Measurements from ENCODE around the gene MAN2A1. TPM values are rescaled to one million over a fixed set of nuclear protein-coding genes. Genes with fewer than 3 reads are reported as not detected.

The MAN2A1 gene
- total RNA-seq, 1 donor from 2014 or later, result 7.7 TPM

- no peak for ATAC-seq (ENCODE audit: poor library complexity)
- intact Hi-C loops (cut with DNase I), result no loop called here
- DNase-seq, result no peak
These were observed 11.5 kb downstream of the MAN2A1 start for GRCh38 chr5:109701252-109701651.

DNA sequence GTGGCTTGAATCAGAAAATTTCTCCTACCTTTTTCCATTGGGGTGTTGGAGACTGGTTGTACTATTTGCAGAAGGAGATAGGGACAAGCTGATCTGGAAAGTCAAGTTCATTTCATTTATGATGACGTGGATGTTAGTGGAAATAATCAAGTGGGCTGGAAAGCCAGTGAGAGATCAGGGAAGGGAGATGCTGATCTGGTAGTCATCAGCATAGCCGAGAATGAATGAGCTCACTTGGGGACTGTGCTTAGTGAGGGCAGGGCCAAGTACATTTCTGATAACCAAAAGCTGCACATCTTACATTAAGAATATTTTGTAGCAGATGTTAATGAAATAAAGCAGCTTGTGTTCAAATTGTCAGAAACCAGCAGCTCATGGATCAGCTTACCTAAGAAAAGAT is 12.1 kb downstream of the MAN2A1 start:
- DNase-seq (no peak), ATAC-seq (ENCODE audit: poor library complexity) (no peak)
- intact Hi-C loops (cut with DNase I), result no loop called here

- intact Hi-C loops (cut with DNase I), result no loop called here
- ATAC-seq (ENCODE audit: poor library complexity), result no peak
- DNase-seq, result no peak
These were observed 13.4 kb downstream of the MAN2A1 start for GRCh38 chr5:109703166-109703565.

DNA sequence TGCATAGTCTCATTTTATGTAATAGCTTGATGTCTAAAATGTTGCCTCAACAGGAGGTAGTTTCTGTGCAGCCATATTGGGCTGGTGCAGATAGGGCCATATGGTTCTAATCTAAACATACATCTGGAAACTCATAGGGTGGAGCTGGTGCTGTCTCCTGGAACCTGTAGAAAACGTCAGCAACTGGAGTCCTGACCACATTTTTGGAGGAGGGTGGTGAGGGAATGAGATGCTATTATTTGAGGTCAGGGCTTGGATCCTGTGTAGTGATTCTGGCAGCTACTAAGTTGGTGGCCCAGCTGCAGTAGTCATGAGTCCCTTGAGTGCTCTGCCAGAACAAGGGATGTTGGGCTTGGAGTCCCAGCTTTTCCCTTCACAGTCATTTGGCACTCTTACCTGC is 14.1 kb downstream of the MAN2A1 start:
- intact Hi-C loops (cut with DNase I), result no loop called here
- ATAC-seq (ENCODE audit: poor library complexity), result peak; percentile 36
- no peak for DNase-seq

GRCh38 chr5:109704282-109704952 is 14.7 kb downstream of the MAN2A1 start:
- DNase-seq (no peak), ATAC-seq (ENCODE audit: poor library complexity) (no peak)
- intact Hi-C loops (cut with DNase I), result no loop called here

- intact Hi-C loops (cut with DNase I), result no loop called here
These were observed 15.9 kb downstream of the MAN2A1 start for GRCh38 chr5:109705596-109705995.

DNA sequence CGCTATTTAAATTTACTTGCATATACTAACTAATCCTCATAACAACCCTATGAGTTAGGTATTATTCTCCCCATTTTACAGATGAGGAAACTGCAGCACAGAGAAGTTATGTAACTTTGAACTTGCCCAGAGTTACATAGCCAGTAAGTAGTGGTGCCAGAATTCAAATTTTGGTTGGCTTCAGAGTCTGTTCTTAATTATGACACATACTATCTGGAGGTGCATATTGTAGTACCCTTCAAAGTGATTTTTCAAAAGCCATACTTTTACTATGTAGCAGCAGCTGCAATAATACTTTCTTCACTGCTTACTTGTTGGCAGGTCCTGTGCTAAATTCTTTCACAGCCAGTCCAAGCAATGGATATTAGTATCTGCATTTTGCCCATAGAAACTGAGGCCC is 16.4 kb downstream of the MAN2A1 start:
- DNase-seq, result no peak
- no peak for ATAC-seq (ENCODE audit: poor library complexity)
- intact Hi-C loops (cut with DNase I), result no loop called here

More at GRCh38 chr5:109705596-109705995, 15.9 kb downstream of the MAN2A1 start:
- no peak for ATAC-seq (ENCODE audit: poor library complexity)
- DNase-seq, result no peak

DNA sequence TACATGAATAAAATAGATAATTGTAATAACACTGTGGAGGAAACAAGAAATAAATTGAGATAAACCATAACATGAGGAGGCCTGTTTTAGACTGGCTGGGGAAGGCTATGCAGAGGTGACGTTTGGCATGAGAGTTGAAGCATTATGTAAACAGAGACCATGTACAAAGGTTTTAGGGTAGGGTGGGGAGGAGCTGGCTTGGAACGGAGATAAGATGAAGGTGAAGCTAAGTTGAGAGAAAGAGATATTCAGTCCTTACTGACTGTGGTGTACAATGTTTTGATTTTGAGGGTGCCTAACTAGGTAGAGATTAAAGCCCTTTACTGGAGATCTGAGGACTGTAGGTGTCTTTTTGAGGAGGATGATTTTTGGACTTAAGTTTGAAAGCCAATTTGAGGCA is 17.8 kb downstream of the MAN2A1 start:
- ATAC-seq (ENCODE audit: poor library complexity) (no peak), DNase-seq (no peak)
- intact Hi-C loops (cut with DNase I), result no loop called here

GRCh38 chr5:109708813-109709212 is 19.1 kb downstream of the MAN2A1 start:
- intact Hi-C loops (cut with DNase I), result no loop called here
- DNase-seq (no peak), ATAC-seq (ENCODE audit: poor library complexity) (no peak)

DNA sequence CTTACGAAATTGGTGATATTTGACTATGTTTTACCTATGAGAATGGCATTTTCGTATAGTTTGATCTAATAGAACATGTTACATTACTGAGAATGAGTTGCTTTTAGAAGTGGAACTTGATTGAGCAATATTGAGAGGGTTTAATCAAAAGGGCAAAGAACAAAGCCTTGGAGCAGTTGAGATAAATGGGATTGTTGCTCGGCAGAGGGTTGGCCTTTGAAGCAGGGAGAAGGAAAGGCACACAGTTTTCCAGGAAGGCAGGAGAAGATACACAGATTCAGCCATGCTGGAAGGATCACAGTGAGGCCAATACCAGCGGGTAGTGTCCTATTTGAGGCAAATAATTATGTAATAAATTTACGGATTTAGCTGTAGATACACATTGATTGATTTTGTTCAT is 19.5 kb downstream of the MAN2A1 start:
- DNase-seq, result no peak
- intact Hi-C loops (cut with DNase I), result no loop called here
- no peak for ATAC-seq (ENCODE audit: poor library complexity)

- ATAC-seq (ENCODE audit: poor library complexity) (no peak), DNase-seq (no peak)
- intact Hi-C loops (cut with DNase I), result no loop called here
These were observed 21.9 kb downstream of the MAN2A1 start for GRCh38 chr5:109711673-109712072.

GRCh38 chr5:109713453-109713852 is 23.7 kb downstream of the MAN2A1 start:
- intact Hi-C loops (cut with DNase I), result no loop called here
- DNase-seq (no peak), ATAC-seq (ENCODE audit: poor library complexity) (no peak)

DNA sequence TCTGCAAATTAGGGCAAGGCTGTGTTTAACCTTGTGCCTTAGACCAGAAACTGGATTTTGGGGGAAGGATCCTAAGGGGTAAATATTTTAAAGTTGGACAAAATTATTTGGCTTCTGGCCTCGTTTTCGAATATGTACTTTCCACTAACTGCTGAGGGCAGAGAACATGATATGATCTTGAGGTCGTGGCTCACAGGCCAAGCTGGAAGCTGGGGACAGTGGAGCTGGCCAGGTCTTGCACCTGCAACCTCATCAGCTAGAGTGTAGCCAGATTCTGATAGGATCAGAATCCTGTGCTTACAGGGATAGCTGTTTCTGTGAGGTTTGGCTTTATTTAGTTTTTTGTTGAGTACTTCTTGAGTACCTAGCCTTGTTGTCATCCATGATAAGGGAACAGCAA is 24.9 kb downstream of the MAN2A1 start:
- DNase-seq (no peak), ATAC-seq (ENCODE audit: poor library complexity) (no peak)
- intact Hi-C loops (cut with DNase I), result no loop called here

- no peak for DNase-seq
- ATAC-seq (ENCODE audit: poor library complexity), result no peak
- intact Hi-C loops (cut with DNase I), result no loop called here
These were observed 28.5 kb downstream of the MAN2A1 start for GRCh38 chr5:109718216-109718615.

DNA sequence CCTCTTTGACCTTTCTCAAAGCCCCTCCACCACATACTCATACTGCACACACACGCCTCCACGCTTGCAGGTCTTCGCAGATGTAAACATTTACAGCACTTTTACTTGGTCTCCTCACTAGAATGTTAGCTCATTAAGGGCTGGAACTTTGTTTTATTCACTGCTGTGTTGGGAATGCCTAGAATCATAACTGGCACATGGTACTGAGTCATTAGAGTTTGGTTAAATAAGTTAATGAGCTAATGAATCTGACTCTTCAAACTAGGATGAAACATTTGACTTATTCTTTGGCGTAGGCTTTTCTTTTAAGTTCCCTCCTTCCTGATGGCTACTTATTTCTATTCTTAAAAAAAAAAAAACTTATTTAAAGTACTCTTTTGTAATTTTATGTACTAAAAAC is 28.9 kb downstream of the MAN2A1 start:
- ATAC-seq (ENCODE audit: poor library complexity), result no peak
- DNase-seq, result no peak
- intact Hi-C loops (cut with DNase I), result no loop called here

DNA sequence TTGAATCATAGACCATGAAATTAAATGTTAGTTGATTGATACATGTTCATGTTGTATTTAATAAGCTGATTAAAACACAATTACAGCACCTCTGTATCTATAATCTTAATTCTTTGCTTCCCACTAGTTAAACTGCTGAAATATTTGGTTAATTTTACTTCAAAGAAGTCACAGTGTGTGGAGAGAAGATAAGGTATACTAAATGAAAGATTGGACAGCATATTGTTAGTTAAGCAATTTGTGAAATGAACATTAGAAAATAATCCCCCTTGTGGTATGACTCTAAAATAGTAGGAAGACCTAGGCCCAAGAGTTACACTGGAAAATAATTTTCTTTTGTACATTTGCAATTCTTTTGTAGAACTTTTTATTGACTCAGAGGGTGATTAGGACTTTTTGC is 30.3 kb downstream of the MAN2A1 start:
- no peak for ATAC-seq (ENCODE audit: poor library complexity)
- intact Hi-C loops (cut with DNase I), result no loop called here
- no peak for DNase-seq

DNA sequence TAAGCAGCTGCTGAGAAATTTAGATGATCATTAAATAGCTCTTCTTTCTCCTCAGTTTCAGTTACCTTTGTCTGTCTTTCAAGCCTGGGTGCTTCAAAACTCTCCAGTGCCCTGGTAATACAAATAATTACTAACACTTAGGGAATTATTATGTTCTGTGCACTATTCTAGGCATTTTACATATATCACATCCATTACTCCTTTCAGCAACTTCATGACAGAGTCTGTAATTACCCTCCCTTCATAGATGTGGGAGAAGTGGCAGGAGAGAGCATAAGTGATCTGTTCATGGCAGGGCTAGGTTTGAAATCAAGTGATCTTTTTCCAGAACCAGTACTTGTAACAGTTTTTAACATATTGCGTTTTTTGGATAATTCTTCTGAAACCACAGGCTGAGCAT is 32.0 kb downstream of the MAN2A1 start:
- no peak for ATAC-seq (ENCODE audit: poor library complexity)
- no peak for DNase-seq
- intact Hi-C loops (cut with DNase I), result no loop called here

- ATAC-seq (ENCODE audit: poor library complexity), result no peak
- no peak for DNase-seq
- intact Hi-C loops (cut with DNase I), result no loop called here
These were observed 33.9 kb downstream of the MAN2A1 start for GRCh38 chr5:109723606-109724005.

DNA sequence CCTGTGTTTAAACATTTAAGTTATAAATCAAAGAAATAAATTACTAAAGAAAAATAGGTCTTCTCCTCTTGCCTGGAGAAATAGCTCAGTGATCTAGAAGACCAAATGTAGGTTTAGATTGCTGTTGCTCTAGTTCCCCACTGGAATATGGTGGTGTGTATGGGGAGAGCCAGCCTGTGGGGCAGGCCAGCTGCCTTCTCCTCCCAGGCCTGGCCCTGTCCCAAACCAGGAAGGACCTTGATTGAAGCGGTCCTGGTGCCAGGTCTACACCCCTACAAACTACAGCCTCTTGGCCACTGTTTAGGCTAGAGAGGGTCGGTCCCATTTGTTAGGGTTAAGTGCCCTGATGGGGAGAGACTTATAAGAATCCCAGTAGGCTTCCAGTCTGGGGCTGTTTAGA is 35.4 kb downstream of the MAN2A1 start:
- intact Hi-C loops (cut with DNase I), result no loop called here
- ATAC-seq (ENCODE audit: poor library complexity) (no peak), DNase-seq (no peak)

- ATAC-seq (ENCODE audit: poor library complexity) (peak; percentile 28), DNase-seq (no peak)
- intact Hi-C loops (cut with DNase I), result no loop called here
These were observed 50.3 kb downstream of the MAN2A1 start for GRCh38 chr5:109739741-109740728.
